Measurements from ENCODE around the gene TICAM1.
"Not testable (repeated sequence)": the region's sequence is repeated elsewhere in the genome, so short reads cannot be mapped to it uniquely, and the experiment has no call there.

TICAM1 gene

GRCh38 chr19:4831304-4831978 lies at the start of gene TICAM1:
Gene TICAM1, minus strand, starts transcription at chr19:4831712. Its CDS starts 13,335 bp downstream, at chr19:4818377.
- no peak for DNase-seq

- no peak for DNase-seq
Measured at GRCh38 chr19:4879041-4879440, 47.5 kb upstream of the TICAM1 start.

- DNase-seq, result no peak
Measured at GRCh38 chr19:4878491-4878968, 47.0 kb upstream of the TICAM1 start.

GRCh38 chr19:4877753-4878490 lies 46.4 kb upstream of the TICAM1 start:
- DNase-seq, result no peak

DNA sequence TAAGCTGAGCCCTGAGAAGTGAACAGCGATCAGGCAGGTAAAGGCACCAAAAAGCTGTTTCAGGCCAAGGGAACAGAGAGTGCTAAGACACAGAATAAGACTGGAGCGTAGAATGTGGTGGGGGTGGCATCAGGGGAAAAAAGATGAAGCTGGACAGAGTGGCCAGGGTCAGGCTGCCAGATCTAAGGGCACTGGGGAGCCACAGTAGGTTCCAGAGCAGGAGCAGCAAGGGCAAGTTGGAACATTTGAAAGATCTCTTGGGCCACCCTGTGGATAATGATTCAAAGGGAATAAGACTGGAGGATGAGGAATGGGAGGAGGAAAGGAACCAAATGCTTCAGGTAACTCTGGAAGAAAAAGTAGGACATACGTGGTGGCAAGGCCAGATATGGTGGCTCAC lies 42.4 kb upstream of the TICAM1 start:
- no peak for DNase-seq

DNA sequence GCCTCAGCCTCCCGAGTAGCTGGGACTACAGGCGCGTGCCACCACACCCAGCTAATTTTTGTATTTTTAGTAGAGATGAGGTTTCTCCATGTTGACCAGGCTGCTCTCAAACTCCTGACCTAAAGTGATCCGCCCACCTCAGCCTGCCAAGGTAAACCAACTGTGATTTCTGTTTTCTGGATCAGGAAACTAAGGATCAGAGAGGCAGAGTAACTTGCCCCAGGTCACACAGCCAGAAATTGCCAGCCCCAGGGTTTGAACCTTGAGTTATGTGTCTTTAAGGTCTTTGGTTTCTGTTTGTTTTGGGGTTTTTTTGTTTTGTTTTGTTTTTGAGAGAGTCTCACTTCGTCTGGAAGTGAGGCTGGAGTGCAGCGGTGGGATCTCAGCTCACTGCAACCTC lies 40.2 kb upstream of the TICAM1 start:
- no peak for DNase-seq

GRCh38 chr19:4870025-4870700 lies 38.7 kb upstream of the TICAM1 start:
- DNase-seq, result no peak

DNA sequence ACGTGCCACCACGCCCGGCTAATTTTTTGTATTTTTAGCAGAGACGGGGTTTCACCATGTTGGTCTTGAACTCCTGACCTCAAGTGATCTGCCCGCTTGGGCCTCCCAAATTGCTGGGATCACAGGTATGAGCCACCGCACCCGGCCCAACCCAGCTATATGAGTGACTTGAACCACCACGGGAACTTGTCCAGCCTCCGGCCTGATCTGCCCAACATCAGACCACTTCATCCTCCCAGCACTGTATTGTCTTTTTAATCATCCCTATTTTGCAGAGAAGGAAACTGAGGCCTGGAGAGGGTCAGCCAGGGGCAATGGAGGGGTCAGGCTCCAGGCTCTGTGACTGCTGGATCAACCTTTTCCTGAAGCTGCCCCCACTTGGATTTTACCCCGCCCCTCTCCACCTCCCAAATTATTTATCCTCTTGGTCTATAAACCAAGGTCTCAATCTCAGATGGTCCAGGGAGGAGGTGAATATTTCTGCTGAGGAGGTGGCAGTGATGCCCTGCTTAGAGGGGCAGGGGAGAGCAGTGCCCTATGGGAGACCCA lies 36.8 kb upstream of the TICAM1 start:
- DNase-seq, result no peak

DNA sequence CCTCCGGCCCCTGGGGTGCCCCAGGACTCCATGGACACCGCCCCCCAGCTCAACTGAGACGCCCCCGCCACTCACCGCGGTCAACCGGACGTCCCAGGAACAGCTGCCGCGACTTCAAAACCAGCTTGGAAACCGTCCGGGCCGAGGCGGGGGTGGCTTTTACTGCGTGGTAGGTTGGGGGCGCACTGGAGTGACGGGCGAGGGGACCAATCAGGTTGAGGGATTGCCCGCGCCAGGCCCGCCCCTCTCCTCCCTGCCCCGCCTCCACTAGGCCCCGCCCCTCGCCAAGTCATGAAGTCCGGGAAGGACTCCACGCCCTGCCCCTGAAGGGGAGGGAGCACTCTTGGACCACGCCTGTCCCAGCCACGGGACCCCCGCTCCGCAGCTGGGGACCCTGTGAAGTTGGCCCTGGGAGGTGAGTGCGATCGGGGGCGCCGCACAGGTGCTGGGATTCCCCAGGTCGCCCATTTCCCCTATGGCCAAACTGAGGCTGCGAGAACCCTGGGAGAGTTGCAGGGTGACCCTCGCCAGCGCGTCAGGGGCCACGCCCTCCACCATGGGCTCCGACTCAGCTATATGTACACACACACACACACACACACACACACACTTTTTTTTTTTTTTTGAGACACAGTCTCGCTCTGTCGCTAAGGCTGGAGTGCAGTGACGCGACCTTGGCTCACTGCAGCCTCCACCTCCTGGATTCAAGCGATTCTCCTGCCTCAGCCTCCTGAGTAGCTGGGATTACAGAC lies 36.2 kb upstream of the TICAM1 start, which contains the start of gene PLIN3:
PLIN3 (minus strand) TSS at position 134 of the 752 bp plus-strand sequence. CDS start 6,273 bp downstream, outside the sequence.
- DNase-seq, result no peak

DNA sequence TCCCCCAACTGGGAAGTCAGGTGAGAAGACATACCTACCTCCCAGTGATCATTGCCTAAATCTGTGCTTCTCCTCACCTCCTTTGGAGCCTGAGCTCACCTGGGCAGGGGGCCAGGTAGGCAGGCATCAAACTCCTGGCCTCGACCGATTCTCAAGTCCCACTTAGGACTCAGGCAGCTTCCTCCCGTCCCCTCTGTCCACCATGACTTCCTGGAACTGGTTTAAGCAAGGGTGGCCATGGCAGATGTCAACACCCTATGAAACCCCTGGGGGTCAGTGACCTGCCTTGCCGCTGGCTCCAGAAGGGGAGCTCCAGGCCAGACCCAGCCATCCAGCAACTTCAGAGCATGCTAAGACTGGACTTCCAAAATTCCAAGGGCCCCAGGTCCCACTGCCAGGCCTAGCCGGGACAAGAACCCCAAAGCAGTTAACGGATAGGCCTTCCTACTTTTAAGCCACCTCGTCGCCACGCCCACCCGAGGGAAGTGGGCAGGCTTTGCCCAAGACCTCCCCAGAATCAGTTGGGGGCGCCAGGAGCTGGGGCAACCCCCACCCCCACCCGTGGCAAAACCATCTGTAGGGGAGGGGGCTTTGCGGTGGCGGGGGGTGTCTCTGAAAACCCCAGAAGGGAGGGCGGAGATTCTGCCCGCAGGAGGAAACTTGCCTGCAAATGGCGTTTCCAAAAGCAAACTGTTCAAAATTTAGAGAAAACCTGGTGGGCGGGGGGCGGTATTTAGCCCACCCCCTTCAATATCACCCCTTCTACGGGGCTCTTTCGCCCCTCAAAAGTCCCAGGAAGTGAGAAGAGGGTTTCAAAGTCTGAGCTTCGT lies 35.3 kb upstream of the TICAM1 start:
- no peak for DNase-seq

DNA sequence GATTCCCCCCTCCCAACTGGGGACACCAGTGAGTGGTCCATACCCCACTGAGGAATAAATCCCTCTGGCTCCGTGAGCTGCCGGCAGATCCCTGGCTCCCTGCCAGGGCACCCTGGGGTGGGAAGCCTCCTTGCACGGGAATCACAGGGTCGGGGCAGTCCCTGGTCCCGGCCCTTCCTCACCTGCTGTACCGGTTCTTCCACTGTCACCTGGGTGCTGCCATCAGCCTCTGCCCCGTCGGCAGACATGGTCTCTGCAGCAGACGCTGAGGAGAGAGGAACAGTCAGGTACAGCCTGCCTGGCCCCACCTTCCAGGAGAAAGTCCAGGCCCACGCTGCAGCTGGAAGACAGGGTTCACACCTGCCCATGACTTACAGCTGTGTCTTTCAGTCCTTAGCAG lies 29.6 kb upstream of the TICAM1 start:
- DNase-seq, result no peak

- DNase-seq, result no peak
Measured at GRCh38 chr19:4859697-4860096, 28.2 kb upstream of the TICAM1 start.

DNA sequence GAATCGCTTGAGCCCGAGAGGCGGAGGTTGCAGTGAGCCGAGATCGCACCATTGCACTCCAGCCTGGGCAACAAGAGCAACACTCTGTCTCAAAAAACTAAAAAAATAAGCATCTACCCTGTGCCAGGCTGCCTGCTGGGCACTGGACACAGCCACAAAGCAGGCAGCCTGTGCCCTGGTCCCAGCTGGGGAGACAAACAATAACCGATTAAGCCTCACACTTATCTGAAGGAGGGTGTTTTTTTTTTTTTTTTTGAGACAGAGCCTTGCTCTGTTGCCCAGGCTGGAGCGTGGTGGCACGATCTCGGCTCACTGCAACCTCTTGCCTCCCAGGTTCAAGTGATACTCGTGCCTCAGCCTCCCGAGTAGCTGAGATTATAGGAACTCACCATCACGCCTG lies 25.0 kb upstream of the TICAM1 start:
- not testable (repeated sequence) for DNase-seq

DNA sequence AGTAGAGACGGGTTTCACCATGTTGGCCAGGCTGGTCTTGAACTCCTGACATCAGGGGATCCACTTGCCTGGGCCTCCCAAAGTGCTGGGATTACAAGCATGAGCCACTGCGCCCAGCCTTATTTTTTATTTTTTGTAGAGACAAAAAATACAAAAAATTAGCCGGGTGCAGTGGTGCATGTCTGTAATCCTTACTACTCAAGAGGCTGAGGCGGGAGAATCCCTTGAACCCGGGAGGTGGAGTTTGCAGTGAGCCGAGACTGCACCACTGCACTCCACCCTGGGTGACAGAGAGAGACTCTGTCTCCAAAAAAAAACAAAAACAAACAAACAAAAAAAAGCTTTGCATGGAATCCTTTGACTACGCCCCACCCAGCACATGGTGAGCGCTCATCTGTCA lies 22.0 kb upstream of the TICAM1 start:
- DNase-seq, result not testable (repeated sequence)

GRCh38 chr19:4852484-4852883 lies 21.0 kb upstream of the TICAM1 start:
- no peak for DNase-seq

- peak; percentile 22 to 53 for DNase-seq
Measured at GRCh38 chr19:4851551-4852290, 20.2 kb upstream of the TICAM1 start.

DNA sequence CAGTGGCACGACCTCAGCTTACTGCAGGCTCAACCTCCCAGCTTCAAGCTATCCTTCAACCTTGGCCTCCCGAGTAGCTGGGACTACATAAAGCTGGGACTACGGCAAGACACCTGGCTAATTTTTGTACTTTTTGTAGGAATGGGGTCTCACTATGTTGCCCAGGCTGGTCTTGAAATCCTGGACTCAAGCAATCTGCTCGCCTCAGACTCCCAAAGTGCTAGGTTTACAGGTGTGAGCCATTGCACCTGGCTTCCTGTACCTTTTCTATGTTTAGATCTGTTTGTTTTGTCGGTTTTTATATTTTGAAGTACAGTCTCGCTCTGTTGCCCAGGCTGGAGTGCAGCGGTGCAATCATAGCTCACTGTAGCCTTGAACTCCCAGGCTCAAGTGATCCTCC lies 17.5 kb upstream of the TICAM1 start:
- DNase-seq, result no peak

GRCh38 chr19:4847190-4847973 lies 15.9 kb upstream of the TICAM1 start:
- DNase-seq, result no peak

DNA sequence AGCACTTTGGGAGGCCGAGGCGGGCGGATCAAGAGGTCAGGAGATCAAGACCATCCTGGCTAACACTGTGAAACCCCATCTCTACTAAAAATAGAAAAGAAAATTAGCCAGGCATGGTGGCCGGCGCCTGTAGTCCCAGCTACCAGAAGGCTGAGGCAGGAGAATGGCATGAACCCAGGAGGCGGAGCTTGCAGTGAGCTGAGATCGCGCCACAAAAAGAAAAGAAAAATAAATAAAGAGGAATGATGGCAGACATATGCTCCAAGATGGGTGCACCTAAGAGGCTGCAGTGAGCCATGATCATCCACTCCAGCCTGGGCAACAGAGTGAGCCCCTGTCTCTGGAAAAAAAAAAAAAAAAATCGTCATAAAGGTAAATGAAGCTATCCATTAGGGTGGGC lies 14.5 kb upstream of the TICAM1 start:
- DNase-seq, result not testable (repeated sequence)
